ENCODE data around the gene XXYLT1. TPM values are rescaled to one million over a fixed set of nuclear protein-coding genes. Genes with fewer than 3 reads are reported as not detected.

XXYLT1 gene
- total RNA-seq, 4 donors from 2014 or later, result 9.8 to 14.6 (median 13.9) TPM

DNA sequence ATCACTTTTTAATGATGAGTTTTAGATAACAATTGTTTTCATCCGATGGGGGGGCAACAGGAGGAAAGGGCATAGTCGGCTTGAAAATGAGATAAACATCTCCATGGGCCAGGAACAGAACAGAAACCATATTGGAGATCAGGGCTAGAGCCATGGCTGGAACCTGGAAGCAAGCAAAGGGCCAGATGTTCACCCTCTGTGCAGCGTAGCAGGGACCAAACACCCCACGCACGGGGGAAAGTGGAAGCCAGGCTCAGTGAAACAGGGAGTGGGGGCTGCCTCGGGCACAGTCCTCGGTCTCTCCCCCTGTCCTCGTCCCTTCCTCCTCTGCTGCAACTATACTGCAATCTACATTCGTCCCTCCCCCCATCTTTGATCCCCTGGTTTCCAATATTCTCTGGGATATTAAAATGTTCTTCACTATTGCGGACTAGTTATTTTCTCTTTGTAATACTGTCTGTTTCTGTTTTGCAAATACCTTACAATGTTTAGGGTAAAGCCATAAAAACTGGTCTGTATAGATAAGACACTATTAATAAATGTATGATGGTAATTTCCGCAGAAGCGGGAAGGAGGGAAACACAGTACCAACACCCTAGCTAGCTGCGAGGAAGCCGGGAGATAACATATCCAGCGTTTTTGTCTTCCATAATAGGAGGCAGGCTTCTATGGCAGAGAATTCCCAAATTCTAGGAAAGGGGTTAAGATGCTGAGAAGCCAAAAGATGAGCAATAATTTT is 121.5 kb downstream of the XXYLT1 start:
- no peaks in the 10 kb centered on the region for H3K36me3 ChIP-seq
- TF ChIP-seq POLR2A (IDR thresholded peaks at IDR 0.05), result no peak
- TF ChIP-seq CTCF (IDR thresholded peaks at IDR 0.05), result no peak
- H3K27ac ChIP-seq, result peak overlapping the region in 1 of 3 donors; percentile 17
- no peaks in the 10 kb centered on the region for H3K9me3 ChIP-seq
- H3K4me1 ChIP-seq, result peaks cover 8 to 15% of the 10 kb centered on the region in 2 donors
- no peaks in the 10 kb centered on the region for H3K27me3 ChIP-seq
- intact Hi-C loops (cut with DNase I), result no loop called here
- H3K4me3 ChIP-seq (replicated peaks in 1 of 3), result no peak overlapping the region
- WGBS, 2 donors, result 72 to 80% methylated on average over 15 of the region's 15 CpGs
- DNase-seq, result no peak

DNA sequence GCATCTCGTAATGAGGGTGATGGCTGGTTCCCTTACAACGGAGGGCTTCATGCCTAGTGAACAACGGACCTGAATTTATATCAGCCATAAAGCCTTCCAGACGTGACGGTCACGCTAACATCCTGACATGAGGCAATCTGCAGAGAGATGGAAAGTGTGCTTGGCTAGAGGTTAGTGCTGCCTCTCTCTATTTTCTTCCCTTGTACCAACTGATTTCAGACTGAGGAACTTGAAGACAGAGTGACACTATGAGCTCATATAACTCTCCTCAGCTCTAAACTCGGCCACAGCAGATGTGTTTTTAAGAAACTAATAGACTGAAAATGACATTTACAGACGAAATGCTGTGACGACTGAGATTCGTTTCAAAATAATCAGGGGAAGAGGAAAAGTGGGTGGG is 122.4 kb downstream of the XXYLT1 start:
- Histone ChIP-seq H3K27me3 (no peaks in the 10 kb centered on the region), H3K4me1 (peaks cover 0 to 6% of the 10 kb centered on the region in 2 donors), H3K36me3 (no peaks in the 10 kb centered on the region), H3K9me3 (no peaks in the 10 kb centered on the region), H3K4me3 (replicated peaks in 1 of 3) (no peak overlapping the region), H3K27ac (no peak overlapping the region)
- TF ChIP-seq POLR2A (IDR thresholded peaks at IDR 0.05), result no peak
- TF ChIP-seq CTCF (IDR thresholded peaks at IDR 0.05), result no peak
- WGBS, 2 donors, result 76 to 83% methylated on average over 10 of the region's 10 CpGs
- intact Hi-C loops (cut with DNase I), result no loop called here
- no peak for DNase-seq

DNA sequence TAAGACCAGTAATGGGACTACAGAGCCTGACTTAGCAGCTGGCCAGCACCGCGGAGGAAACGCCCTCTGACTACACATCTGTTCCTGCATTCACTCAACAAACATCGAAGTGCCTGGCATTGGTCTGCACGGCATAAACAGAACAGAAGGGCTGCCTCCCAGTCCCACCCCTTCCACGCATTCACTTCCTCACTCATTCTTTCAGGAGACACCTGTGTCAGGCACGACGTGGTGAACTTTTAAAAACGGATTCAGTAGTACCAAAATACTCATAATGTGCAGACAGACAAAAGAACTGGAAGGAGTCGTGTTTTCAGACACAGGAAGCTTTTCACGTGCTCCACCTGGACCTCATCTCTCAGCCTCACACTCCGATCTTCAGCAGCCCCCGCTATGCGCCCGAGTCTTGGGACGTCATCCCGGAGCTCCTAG is 123.3 kb downstream of the XXYLT1 start:
- 82 to 84% methylated on average over 17 of the region's 17 CpGs for WGBS, 2 donors

GRCh38 chr3:195146131-195146530 is 124.8 kb downstream of the XXYLT1 start:
- Histone ChIP-seq H3K27ac (no peak overlapping the region), H3K9me3 (no peaks in the 10 kb centered on the region), H3K36me3 (no peaks in the 10 kb centered on the region), H3K4me3 (replicated peaks in 1 of 3) (no peak overlapping the region), H3K27me3 (no peaks in the 10 kb centered on the region), H3K4me1 (peaks cover 3 to 9% of the 10 kb centered on the region in 2 donors)
- DNase-seq, result no peak
- TF ChIP-seq POLR2A (IDR thresholded peaks at IDR 0.05) (no peak), CTCF (IDR thresholded peaks at IDR 0.05) (no peak)
- intact Hi-C loops (cut with DNase I), result no loop called here
- WGBS, 2 donors, result 68 to 72% methylated on average over 8 of the region's 8 CpGs

More for the DNA sequence above, 123.3 kb downstream of the XXYLT1 start:
- intact Hi-C loops (cut with DNase I), result no loop called here
- H3K9me3 ChIP-seq, result no peaks in the 10 kb centered on the region
- H3K27ac ChIP-seq, result peak overlapping the region in 1 of 3 donors; percentile 40
- H3K27me3 ChIP-seq, result no peaks in the 10 kb centered on the region
- no peak for TF ChIP-seq POLR2A (IDR thresholded peaks at IDR 0.05)
- no peak for TF ChIP-seq CTCF (IDR thresholded peaks at IDR 0.05)
- no peaks in the 10 kb centered on the region for H3K36me3 ChIP-seq
- DNase-seq, result peak in 1 of 2 donors; percentile 25
- H3K4me1 ChIP-seq, result peaks cover 0 to 6% of the 10 kb centered on the region in 2 donors
- H3K4me3 ChIP-seq (replicated peaks in 1 of 3), result no peak overlapping the region

- DNase-seq, result no peak
- no peaks in the 10 kb centered on the region for H3K27me3 ChIP-seq
- no peak overlapping the region for H3K4me3 ChIP-seq (replicated peaks in 1 of 3)
- TF ChIP-seq CTCF (IDR thresholded peaks at IDR 0.05) (no peak), POLR2A (IDR thresholded peaks at IDR 0.05) (no peak)
- intact Hi-C loops (cut with DNase I), result no loop called here
- no peaks in the 10 kb centered on the region for H3K9me3 ChIP-seq
- no peaks in the 10 kb centered on the region for H3K36me3 ChIP-seq
- peaks cover 3 to 7% of the 10 kb centered on the region in 2 donors for H3K4me1 ChIP-seq
- H3K27ac ChIP-seq, result no peak overlapping the region
- 92 to 95% methylated on average over 8 to 12 of the region's 12 CpGs for WGBS, 2 donors
Measured at GRCh38 chr3:195145579-195145978, 125.4 kb downstream of the XXYLT1 start.
